Measurements from ENCODE around the gene SNPH. TPM values are rescaled to one million over a fixed set of nuclear protein-coding genes. Genes with fewer than 3 reads are reported as not detected.

SNPH gene
- total and polyA plus RNA-seq, 2 of the 8 experiments (the other 6 are each of a cell fraction or from before 2014, with no cell fraction given), result 0.98 to 4.9 TPM

DNA sequence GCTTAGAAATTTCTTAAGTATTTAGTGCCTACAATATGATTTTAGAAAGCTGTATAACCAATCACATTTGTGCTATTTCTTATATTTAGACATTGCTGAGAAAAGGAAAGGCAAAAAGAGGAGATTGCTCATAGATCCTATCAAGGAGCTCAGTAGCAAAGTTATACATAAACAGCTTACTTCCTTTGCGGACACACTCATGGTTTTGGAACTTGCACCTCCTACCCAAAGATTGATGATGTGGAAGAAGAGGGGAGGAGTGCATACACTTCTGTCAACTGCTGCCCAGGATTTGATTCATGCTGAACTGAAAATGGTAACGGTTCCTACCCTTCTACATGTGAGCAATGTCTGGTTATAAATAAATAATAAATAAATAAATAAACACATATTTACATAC lies 23.6 kb upstream of the SNPH start:
- Histone ChIP-seq H3K79me1 (ENCODE audit: low read depth, low read length) (no peaks in the 10 kb centered on the region), H2BK15ac (ENCODE audit: low read length) (no peak overlapping the region), H2AFZ (ENCODE audit: low read length) (no peak overlapping the region), H2AK5ac (ENCODE audit: low read depth, low read length) (no peak overlapping the region), H3K27me3 (replicated peaks in 1 of 4; ENCODE audit: control insufficient read depth in 3 of 4, extremely low read depth in 1 of 4, insufficient read depth in 3 of 4, low read length in 3 of 4) (no peaks in the 10 kb centered on the region), H4K20me1 (replicated peaks in 1 of 2; ENCODE audit: control insufficient read depth in 1 of 2, insufficient read depth in 2 of 2, low read length in 2 of 2) (no peaks in the 10 kb centered on the region), H2BK5ac (ENCODE audit: low read depth, low read length) (no peak overlapping the region), H3K9me3 (ENCODE audit: insufficient read depth in 2 of 2, low read depth in 1 of 2, low read length in 1 of 2) (no peaks in the 10 kb centered on the region), H3K9ac (replicated peaks in 1 of 4; ENCODE audit: extremely low read depth in 1 of 4, low read depth in 3 of 4, low read length in 3 of 4) (no peak overlapping the region), H3K23ac (ENCODE audit: insufficient read length) (no peak overlapping the region), H2BK20ac (ENCODE audit: low read length) (no peak overlapping the region), H4K5ac (ENCODE audit: insufficient read length, low read depth, low read length) (no peak overlapping the region), H3K56ac (replicated peaks; ENCODE audit: insufficient read length, low read depth, low read length) (no peak overlapping the region), H3K27ac (ENCODE audit: low read depth, low read length) (no peak overlapping the region), H4K91ac (replicated peaks; ENCODE audit: insufficient read length, low read length) (no peak overlapping the region), H3K36me3 (ENCODE audit: control insufficient read depth in 2 of 4, insufficient read depth in 4 of 4, low read length in 3 of 4) (no peaks in the 10 kb centered on the region), H2BK12ac (ENCODE audit: low read depth, low read length) (no peak overlapping the region), H3K4me1 (replicated peaks in 1 of 4; ENCODE audit: control insufficient read depth in 3 of 4, insufficient read depth in 4 of 4, low read length in 3 of 4) (no peaks in the 10 kb centered on the region), H2BK120ac (replicated peaks; ENCODE audit: low read depth, low read length) (no peak overlapping the region), H3K79me2 (ENCODE audit: control insufficient read depth in 1 of 2, insufficient read depth in 2 of 2, low read length in 2 of 2) (no peaks in the 10 kb centered on the region), H3K4me3 (ENCODE audit: extremely low read depth in 1 of 4, insufficient read depth in 2 of 4, low read depth in 3 of 4, low read length in 4 of 4) (no peak overlapping the region), H4K8ac (ENCODE audit: extremely low read depth, insufficient read depth, low read length) (no peak overlapping the region), H3K4me2 (ENCODE audit: insufficient read depth in 1 of 2, low read depth in 2 of 2, low read length in 2 of 2) (no peak overlapping the region), H3K14ac (ENCODE audit: insufficient read length) (no peak overlapping the region), H3K23me2 (ENCODE audit: low read depth, low read length) (no peaks in the 10 kb centered on the region), H3K4ac (replicated peaks; ENCODE audit: insufficient read length, low read depth, low read length) (no peak overlapping the region), H3K18ac (ENCODE audit: extremely low read depth, low read length) (no peak overlapping the region)
- DNase-seq (ENCODE audit: low read depth in 1 of 2, low spot score in 2 of 2) (no peak), FAIRE-seq (no peak)
- WGBS, 2 experiments (ENCODE audit: extremely low coverage in 1 of 2, insufficient coverage in 1 of 2, insufficient read length in 1 of 2, insufficient replicate concordance in 2 of 2, low coverage in 1 of 2, low lambda C conversion rate in 2 of 2, missing lambda C conversion rate in 1 of 2), result 89% methylated on average over 2 of the region's 2 CpGs; no CpG with 5 or more reads in 1 of the 2 experiments
- TF ChIP-seq, protein P1, sequence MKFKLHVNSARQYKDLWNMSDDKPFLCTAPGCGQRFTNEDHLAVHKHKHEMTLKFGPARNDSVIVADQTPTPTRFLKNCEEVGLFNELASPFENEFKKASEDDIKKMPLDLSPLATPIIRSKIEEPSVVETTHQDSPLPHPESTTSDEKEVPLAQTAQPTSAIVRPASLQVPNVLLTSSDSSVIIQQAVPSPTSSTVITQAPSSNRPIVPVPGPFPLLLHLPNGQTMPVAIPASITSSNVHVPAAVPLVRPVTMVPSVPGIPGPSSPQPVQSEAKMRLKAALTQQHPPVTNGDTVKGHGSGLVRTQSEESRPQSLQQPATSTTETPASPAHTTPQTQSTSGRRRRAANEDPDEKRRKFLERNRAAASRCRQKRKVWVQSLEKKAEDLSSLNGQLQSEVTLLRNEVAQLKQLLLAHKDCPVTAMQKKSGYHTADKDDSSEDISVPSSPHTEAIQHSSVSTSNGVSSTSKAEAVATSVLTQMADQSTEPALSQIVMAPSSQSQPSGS (IDR thresholded peaks at IDR 0.05; ENCODE audit: low read length), result no peak
- TF ChIP-seq SAP30 (IDR thresholded peaks at IDR 0.05; ENCODE audit: insufficient read depth, insufficient replicate concordance, low read length) (no peak), SIRT6 (IDR thresholded peaks at IDR 0.05; ENCODE audit: low read length) (no peak)
- CTCF ChIA-PET (ENCODE audit: partially characterized antibody), result interaction anchor here (1.5 kb wide), 1 partner anchor 10 kb away, joined by 4 read pairs; no protein-coding TSS in a partner anchor
- POLR2A ChIA-PET (ENCODE audit: partially characterized antibody), result no interaction called here

All from H1 (cell line).